Large intestine (tissue), 3 donors: ENCODE results near the gene FTSJ3. TPM values are rescaled to one million over a fixed set of nuclear protein-coding genes. Genes with fewer than 3 reads are reported as not detected.

Experiments
- DNase-seq, 2 donors: peaks; one replicate each; pipeline versions ENCODE4 v3.0.0 to v3.0.0-alpha.2; 2013
- H3K27ac ChIP-seq: one replicate; pipeline ENCODE4 v1.5.1; 2013; ENCODE audit warnings: low read length
- H3K27me3 ChIP-seq: 2 replicates; pipeline ENCODE4 v1.6.1; 2013; ENCODE audit warnings: low read length; ENCODE audit not compliant: control insufficient read depth, insufficient read depth
- H3K36me3 ChIP-seq: 2 replicates; pipeline ENCODE4 v1.6.1; 2013; ENCODE audit warnings: low read length; ENCODE audit not compliant: control insufficient read depth, insufficient read depth
- H3K4me1 ChIP-seq: one replicate; pipeline ENCODE4 v1.6.1; 2013; ENCODE audit warnings: low read length; ENCODE audit not compliant: control insufficient read depth, insufficient read depth
- H3K4me3 ChIP-seq: one replicate; pipeline ENCODE4 v1.5.1; 2013; ENCODE audit warnings: low read length
- H3K9me3 ChIP-seq: one replicate; pipeline ENCODE4 v1.6.1; 2013; ENCODE audit warnings: mild to moderate bottlenecking, low read depth, low read length, moderate library complexity; ENCODE audit not compliant: control insufficient read depth
- WGBS: methylation state at CpG from one replicate; pipeline ENCODE4 v1.1.5; 2013; ENCODE audit warnings: low lambda C conversion rate; ENCODE audit not compliant: insufficient coverage; 5-methylcytosine and 5-hydroxymethylcytosine counted together
- polyA plus RNA-seq: library from polyadenylated mRNA; unstranded; fragments of 120-200 nt; gene quantifications from one replicate; pipeline ENCODE4 v1.2.1, GENCODE V29; 2013

The FTSJ3 gene
- polyA plus RNA-seq, 1 donor, result 49.6 TPM

DNA sequence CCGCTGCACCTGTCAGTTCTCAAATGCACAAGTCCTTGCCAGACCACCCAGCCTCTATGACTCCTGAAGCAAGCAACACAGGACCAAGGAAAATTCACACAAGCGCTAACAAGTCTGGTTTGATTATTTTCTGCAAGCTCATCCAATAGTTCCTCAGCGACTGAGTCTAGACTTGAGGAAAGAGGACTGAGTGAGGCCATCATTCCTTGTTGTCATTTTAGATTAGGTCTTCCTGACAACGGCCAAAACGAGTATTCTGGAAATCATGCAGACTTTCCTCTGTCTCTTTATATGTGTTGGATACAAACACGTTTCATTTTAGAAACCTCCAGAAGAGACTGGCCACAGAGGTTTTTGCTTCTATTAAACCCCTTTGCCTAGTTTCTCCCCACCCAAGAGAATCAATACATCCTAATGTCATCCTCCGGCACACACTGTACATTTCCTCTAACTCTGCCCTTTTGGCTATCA lies 54.6 kb downstream of the FTSJ3 start:
- peak; percentile 23 to 48 for DNase-seq
- Histone ChIP-seq H3K27me3 (no peaks in the 10 kb centered on the region), H3K4me1 (peaks cover 6% of the 10 kb centered on the region), H3K36me3 (peaks cover 3% of the 10 kb centered on the region), H3K4me3 (peak overlapping the region; percentile 88), H3K27ac (peak overlapping the region; percentile 100), H3K9me3 (no peaks in the 10 kb centered on the region)
- WGBS, result no CpG with 5 or more reads among the region's 7 CpGs

Other genes with a start within 250 kb of the FTSJ3 start
- gene TACO1, start 226.8 kb downstream of the FTSJ3 start, polyA plus RNA-seq, result 20.3 TPM
- 16.5 TPM for gene MAP3K3, start 205.2 kb downstream of the FTSJ3 start, polyA plus RNA-seq
- 19.4 TPM for gene LIMD2, start 127.5 kb downstream of the FTSJ3 start, polyA plus RNA-seq
- gene STRADA, start 85.9 kb downstream of the FTSJ3 start, polyA plus RNA-seq, result 43.3 TPM
- 104 TPM for gene CCDC47, start 54.1 kb downstream of the FTSJ3 start, polyA plus RNA-seq
- gene DDX42, start 53.5 kb downstream of the FTSJ3 start, polyA plus RNA-seq, result 136 TPM
- gene PSMC5, start 232 bp downstream of the FTSJ3 start, polyA plus RNA-seq, result 106 TPM
- 63.6 TPM for gene SMARCD2, start 15.0 kb upstream of the FTSJ3 start, polyA plus RNA-seq
- 0.06 TPM for gene CSH2, start 46.0 kb upstream of the FTSJ3 start, polyA plus RNA-seq
- not detected for gene GH2, start 54.3 kb upstream of the FTSJ3 start, polyA plus RNA-seq
- 0.30 TPM for gene CSH1, start 68.9 kb upstream of the FTSJ3 start, polyA plus RNA-seq
- not detected for gene CSHL1, start 83.6 kb upstream of the FTSJ3 start, polyA plus RNA-seq
- not detected for gene GH1, start 91.2 kb upstream of the FTSJ3 start, polyA plus RNA-seq
- 1.2 TPM for gene CD79B, start 104.7 kb upstream of the FTSJ3 start, polyA plus RNA-seq
- 0.22 TPM for gene SCN4A, start 145.3 kb upstream of the FTSJ3 start, polyA plus RNA-seq
- 1.2 TPM for gene PRR29, start 170.7 kb upstream of the FTSJ3 start, polyA plus RNA-seq
- gene ICAM2, start 193.0 kb upstream of the FTSJ3 start, polyA plus RNA-seq, result 15.1 TPM